ENCODE results near the gene TEF.
"Not testable (repeated sequence)": the region's sequence is repeated elsewhere in the genome, so short reads cannot be mapped to it uniquely, and the experiment has no call there.

Gene TEF

DNA sequence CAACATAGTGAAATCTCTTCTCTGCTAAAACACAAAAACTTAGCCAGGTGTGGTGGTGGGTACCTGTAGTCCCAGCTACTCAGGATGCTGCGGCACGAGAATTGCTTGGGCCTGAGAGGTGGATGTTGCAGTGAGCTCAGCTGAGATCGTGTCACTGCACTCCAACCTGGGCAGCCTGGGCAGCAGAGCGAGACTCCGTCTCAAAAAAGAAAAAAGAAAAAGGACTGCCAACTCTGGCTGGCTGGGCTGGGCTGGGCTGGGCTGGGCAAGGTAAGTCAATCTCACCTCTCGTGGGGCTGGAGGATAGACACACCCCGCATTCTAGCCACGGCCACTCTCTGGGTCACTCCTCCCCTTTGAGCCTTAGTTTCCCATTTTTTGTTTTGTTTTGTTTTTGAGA, 26.9 kb downstream of the TEF start:
- Histone ChIP-seq H3K27ac (ENCODE audit: low read length) (no peak overlapping the region), H3K4me1 (ENCODE audit: insufficient read depth, low read length) (peaks cover 10% of the 10 kb centered on the region)

GRCh38 chr22:41410311-41410751, 28.6 kb downstream of the TEF start:
- Histone ChIP-seq H3K4me1 (ENCODE audit: insufficient read depth, low read length) (peaks cover 14% of the 10 kb centered on the region), H3K27ac (ENCODE audit: low read length) (no peak overlapping the region), H3K4me3 (ENCODE audit: low read length) (no peak overlapping the region), H3K9me3 (ENCODE audit: insufficient read depth, low read depth, low read length) (no peaks in the 10 kb centered on the region), H3K9ac (ENCODE audit: low read depth, low read length) (no peak overlapping the region; the same call in 1 of the 2 replicates), H3K27me3 (ENCODE audit: insufficient read depth, low read length) (no peaks in the 10 kb centered on the region), H3K36me3 (ENCODE audit: insufficient read depth, low read depth, low read length) (no peaks in the 10 kb centered on the region)

More for the DNA sequence above, 26.9 kb downstream of the TEF start:
- no peak overlapping the region for H3K4me3 ChIP-seq (ENCODE audit: low read length)
- no peaks in the 10 kb centered on the region for H3K36me3 ChIP-seq (ENCODE audit: insufficient read depth, low read depth, low read length)
- H3K9ac ChIP-seq (ENCODE audit: low read depth, low read length) = no peak overlapping the region
- H3K27me3 ChIP-seq (ENCODE audit: insufficient read depth, low read length) = no peaks in the 10 kb centered on the region
- no peaks in the 10 kb centered on the region for H3K9me3 ChIP-seq (ENCODE audit: insufficient read depth, low read depth, low read length)

GRCh38 chr22:41411021-41411851, 29.5 kb downstream of the TEF start:
- Histone ChIP-seq H3K9ac (ENCODE audit: low read depth, low read length) (no peak overlapping the region), H3K27me3 (ENCODE audit: insufficient read depth, low read length) (no peaks in the 10 kb centered on the region), H3K27ac (ENCODE audit: low read length) (no peak overlapping the region), H3K4me1 (ENCODE audit: insufficient read depth, low read length) (peaks cover 14% of the 10 kb centered on the region), H3K9me3 (ENCODE audit: insufficient read depth, low read depth, low read length) (no peaks in the 10 kb centered on the region), H3K36me3 (ENCODE audit: insufficient read depth, low read depth, low read length) (no peaks in the 10 kb centered on the region), H3K4me3 (ENCODE audit: low read length) (no peak overlapping the region)

- Histone ChIP-seq H3K9ac (ENCODE audit: low read depth, low read length) (no peak overlapping the region), H3K27me3 (ENCODE audit: insufficient read depth, low read length) (no peaks in the 10 kb centered on the region), H3K4me1 (ENCODE audit: insufficient read depth, low read length) (peaks cover 14% of the 10 kb centered on the region), H3K27ac (ENCODE audit: low read length) (no peak overlapping the region), H3K4me3 (ENCODE audit: low read length) (no peak overlapping the region), H3K9me3 (ENCODE audit: insufficient read depth, low read depth, low read length) (no peaks in the 10 kb centered on the region), H3K36me3 (ENCODE audit: insufficient read depth, low read depth, low read length) (no peaks in the 10 kb centered on the region)
Measured at GRCh38 chr22:41415554-41415953, 33.8 kb downstream of the TEF start.

DNA sequence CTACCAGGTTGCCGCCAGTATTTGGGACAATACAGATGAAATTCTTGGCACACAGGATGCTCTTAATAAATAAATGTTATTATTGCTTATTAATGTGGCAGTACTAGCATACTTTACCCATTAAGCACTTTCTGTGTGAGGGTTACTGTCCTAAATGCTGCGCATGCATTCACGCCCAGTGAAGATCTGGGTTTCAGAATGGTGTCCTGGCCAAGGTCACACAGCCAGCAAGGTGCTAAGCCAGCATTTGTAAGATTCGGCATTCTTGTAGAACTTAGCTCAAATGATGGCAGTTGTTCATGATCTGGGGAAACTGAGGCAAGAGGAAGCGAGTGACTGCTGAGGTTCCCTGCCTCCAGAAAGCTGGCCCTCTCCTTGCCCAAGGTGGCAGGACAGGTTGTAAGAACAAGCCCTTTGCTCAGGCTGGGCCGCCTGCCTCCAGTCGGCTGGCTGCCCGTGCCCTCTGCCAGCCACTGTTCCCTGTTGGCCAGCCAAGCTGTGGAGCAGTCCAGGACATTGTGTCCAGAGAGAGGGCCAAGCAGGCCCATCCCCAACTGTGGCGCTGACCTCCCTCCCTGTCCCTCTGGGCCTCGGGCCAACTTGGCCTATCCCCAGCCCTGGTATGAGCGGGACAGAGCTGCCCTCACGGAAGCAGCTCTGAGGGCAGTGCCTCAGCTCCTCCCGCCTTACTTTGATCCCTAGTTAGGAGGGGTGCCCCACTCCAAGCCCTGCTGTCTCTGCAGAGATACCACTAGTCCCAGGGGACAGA, 36.1 kb downstream of the TEF start:
- Histone ChIP-seq H3K9ac (ENCODE audit: low read depth, low read length) (no peak overlapping the region), H3K27me3 (ENCODE audit: insufficient read depth, low read length) (no peaks in the 10 kb centered on the region), H3K27ac (ENCODE audit: low read length) (no peak overlapping the region), H3K9me3 (ENCODE audit: insufficient read depth, low read depth, low read length) (no peaks in the 10 kb centered on the region), H3K36me3 (ENCODE audit: insufficient read depth, low read depth, low read length) (no peaks in the 10 kb centered on the region), H3K4me1 (ENCODE audit: insufficient read depth, low read length) (peaks cover 4% of the 10 kb centered on the region; the same call in 1 of the 2 replicates), H3K4me3 (ENCODE audit: low read length) (no peak overlapping the region)

- no peaks in the 10 kb centered on the region for H3K27me3 ChIP-seq (ENCODE audit: insufficient read depth, low read length)
- peaks cover 4% of the 10 kb centered on the region; the same call in 1 of the 2 replicates for H3K4me1 ChIP-seq (ENCODE audit: insufficient read depth, low read length)
- no peak overlapping the region for H3K4me3 ChIP-seq (ENCODE audit: low read length)
- no peaks in the 10 kb centered on the region for H3K9me3 ChIP-seq (ENCODE audit: insufficient read depth, low read depth, low read length)
- H3K27ac ChIP-seq (ENCODE audit: low read length) = no peak overlapping the region
- H3K36me3 ChIP-seq (ENCODE audit: insufficient read depth, low read depth, low read length) = no peaks in the 10 kb centered on the region
- H3K9ac ChIP-seq (ENCODE audit: low read depth, low read length) = no peak overlapping the region
Measured at GRCh38 chr22:41418717-41419116, 37.0 kb downstream of the TEF start.

GRCh38 chr22:41425660-41426365, 44.1 kb downstream of the TEF start:
- H3K4me3 ChIP-seq (ENCODE audit: low read length) = no peak overlapping the region
- no peaks in the 10 kb centered on the region for H3K4me1 ChIP-seq (ENCODE audit: insufficient read depth, low read length)
- H3K9ac ChIP-seq (ENCODE audit: low read depth, low read length) = no peak overlapping the region
- no peak overlapping the region for H3K27ac ChIP-seq (ENCODE audit: low read length)
- H3K36me3 ChIP-seq (ENCODE audit: insufficient read depth, low read depth, low read length) = no peaks in the 10 kb centered on the region
- no peaks in the 10 kb centered on the region for H3K9me3 ChIP-seq (ENCODE audit: insufficient read depth, low read depth, low read length)
- H3K27me3 ChIP-seq (ENCODE audit: insufficient read depth, low read length) = no peaks in the 10 kb centered on the region

DNA sequence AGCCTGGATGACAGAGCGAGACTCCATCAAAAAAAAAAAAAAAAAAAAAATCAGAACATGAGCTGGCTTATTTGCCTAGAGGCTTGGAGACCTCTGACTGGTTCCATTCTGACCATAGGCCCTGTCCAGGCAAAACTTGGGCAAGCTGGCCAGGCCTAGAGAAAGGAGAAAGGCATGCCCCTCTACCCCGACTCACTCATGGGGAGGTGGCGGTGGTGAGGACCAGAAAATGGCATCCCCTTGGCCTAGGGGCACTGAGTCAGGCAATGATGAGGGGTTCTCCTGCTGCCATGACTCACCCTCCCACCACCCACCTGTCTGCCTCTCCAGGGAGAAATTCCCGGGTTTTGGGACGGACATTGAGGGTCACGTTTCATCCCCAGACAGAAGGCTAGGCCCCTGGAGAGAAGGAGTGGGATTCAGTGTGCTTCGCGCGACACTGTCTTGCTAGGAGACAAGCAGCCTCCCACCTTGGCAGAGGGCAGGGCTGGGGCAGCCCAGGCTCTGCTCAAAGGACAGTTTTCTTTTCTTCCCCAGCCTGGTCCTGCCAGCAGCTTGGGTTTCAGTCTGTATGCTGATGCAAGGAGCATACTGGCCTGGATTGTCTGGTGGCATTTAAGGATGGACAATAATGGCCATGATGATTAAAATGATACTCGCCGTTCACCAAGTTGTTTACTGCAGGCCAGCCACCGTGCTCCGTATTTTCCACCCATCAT, 47.6 kb downstream of the TEF start:
- H3K27me3 ChIP-seq (ENCODE audit: insufficient read depth, low read length) = no peaks in the 10 kb centered on the region
- H3K4me1 ChIP-seq (ENCODE audit: insufficient read depth, low read length) = no peaks in the 10 kb centered on the region
- no peak overlapping the region for H3K9ac ChIP-seq (ENCODE audit: low read depth, low read length)
- H3K27ac ChIP-seq (ENCODE audit: low read length) = no peak overlapping the region
- peaks cover 16% of the 10 kb centered on the region for H3K36me3 ChIP-seq (ENCODE audit: insufficient read depth, low read depth, low read length)
- no peaks in the 10 kb centered on the region for H3K9me3 ChIP-seq (ENCODE audit: insufficient read depth, low read depth, low read length)
- no peak overlapping the region for H3K4me3 ChIP-seq (ENCODE audit: low read length)

DNA sequence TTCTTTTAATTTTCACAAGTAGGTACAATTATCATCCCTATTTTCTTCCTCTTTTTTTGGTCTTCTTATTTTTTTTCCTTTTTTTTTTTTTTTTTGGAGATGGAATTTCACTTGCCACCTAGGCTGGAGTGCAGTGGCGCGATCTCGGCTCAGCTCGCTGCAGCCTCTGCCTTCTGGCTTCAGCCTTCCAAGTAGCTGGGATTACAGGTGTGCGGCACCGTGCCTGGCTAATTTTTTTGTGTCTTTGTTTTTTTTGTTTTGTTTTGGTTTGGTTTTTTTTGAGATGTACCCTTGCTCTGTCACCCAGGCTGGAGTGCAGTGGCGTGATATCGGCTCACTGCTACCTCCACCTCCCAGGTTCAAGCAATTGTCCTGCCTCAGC, 48.2 kb downstream of the TEF start:
- H3K4me1 ChIP-seq (ENCODE audit: insufficient read depth, low read length) = no peaks in the 10 kb centered on the region
- no peak overlapping the region for H3K27ac ChIP-seq (ENCODE audit: low read length)
- no peaks in the 10 kb centered on the region for H3K9me3 ChIP-seq (ENCODE audit: insufficient read depth, low read depth, low read length)
- no peaks in the 10 kb centered on the region for H3K27me3 ChIP-seq (ENCODE audit: insufficient read depth, low read length)
- no peak overlapping the region for H3K4me3 ChIP-seq (ENCODE audit: low read length)
- H3K9ac ChIP-seq (ENCODE audit: low read depth, low read length) = no peak overlapping the region
- peaks cover 21% of the 10 kb centered on the region for H3K36me3 ChIP-seq (ENCODE audit: insufficient read depth, low read depth, low read length)

GRCh38 chr22:41431656-41432055, 49.9 kb downstream of the TEF start:
- Histone ChIP-seq H3K4me1 (ENCODE audit: insufficient read depth, low read length) (no peaks in the 10 kb centered on the region), H3K4me3 (ENCODE audit: low read length) (no peak overlapping the region), H3K27me3 (ENCODE audit: insufficient read depth, low read length) (no peaks in the 10 kb centered on the region), H3K9me3 (ENCODE audit: insufficient read depth, low read depth, low read length) (no peaks in the 10 kb centered on the region), H3K9ac (ENCODE audit: low read depth, low read length) (no peak overlapping the region), H3K27ac (ENCODE audit: low read length) (no peak overlapping the region), H3K36me3 (ENCODE audit: insufficient read depth, low read depth, low read length) (peaks cover 38% of the 10 kb centered on the region)

- H3K27ac ChIP-seq (ENCODE audit: low read length); H3K9ac ChIP-seq (ENCODE audit: low read depth, low read length); H3K27me3 ChIP-seq (ENCODE audit: insufficient read depth, low read length); H3K4me3 ChIP-seq (ENCODE audit: low read length); H3K9me3 ChIP-seq (ENCODE audit: insufficient read depth, low read depth, low read length); H3K4me1 ChIP-seq (ENCODE audit: insufficient read depth, low read length): not testable (repeated sequence)
- peaks cover 52% of the 10 kb centered on the region for H3K36me3 ChIP-seq (ENCODE audit: insufficient read depth, low read depth, low read length)
Measured at GRCh38 chr22:41433480-41433879, 51.7 kb downstream of the TEF start.
